Naive B cell (primary cell): ENCODE results near the gene CFAP74. TPM values are rescaled to one million over a fixed set of nuclear protein-coding genes. Genes with fewer than 3 reads are reported as not detected.
A peak's percentile ranks its signal among the peaks of the same experiment; 100 is the strongest.

Experiments used
- ATAC-seq, 2 donors: fragments of 150-1000 bp; cut with Tn5 transposase; 2 replicates each; pipeline ENCODE4 v1.10.0; 2021; ENCODE audit warnings: low read depth in 2 of 2, mild to moderate bottlenecking in 2 of 2, moderate library complexity in 2 of 2
- DNase-seq: peaks from one replicate; pipeline ENCODE4 v3.0.0; 2022
- H3K27ac Mint-ChIP-seq, 6 donors: one replicate each; pipeline ENCODE4 v1.8.0; 2020 to 2022; ENCODE audit warnings: mild to moderate bottlenecking in 6 of 6, mixed read lengths in 6 of 6, moderate library complexity in 5 of 6, inconsistent platforms in 2 of 6
- H3K27me3 Mint-ChIP-seq, 3 donors: one replicate each; pipeline ENCODE4 v1.8.0; 2021 to 2022; ENCODE audit warnings: mixed read lengths in 3 of 3, mild to moderate bottlenecking in 1 of 3
- H3K36me3 Mint-ChIP-seq, 2 donors: one replicate each; pipeline ENCODE4 v1.8.0; 2020 to 2022; ENCODE audit warnings: mixed read lengths in 2 of 2, inconsistent platforms in 1 of 2, mild to moderate bottlenecking in 1 of 2
- H3K4me1 Mint-ChIP-seq, 3 donors: one replicate each; pipeline ENCODE4 v1.8.0; 2020 to 2022; ENCODE audit warnings: mixed read lengths in 3 of 3, inconsistent platforms in 1 of 3, mild to moderate bottlenecking in 1 of 3, moderate library complexity in 1 of 3
- H3K4me3 Mint-ChIP-seq, 8 donors: one replicate each; pipeline ENCODE4 v1.8.0; 2020 to 2022; ENCODE audit warnings: mild to moderate bottlenecking in 8 of 8, mixed read lengths in 8 of 8, moderate library complexity in 8 of 8, inconsistent platforms in 2 of 8
- H3K9me3 Mint-ChIP-seq, 7 donors: one replicate each; pipeline ENCODE4 v1.8.0; 2020 to 2022; ENCODE audit warnings: mixed read lengths in 7 of 7, mild to moderate bottlenecking in 5 of 7, inconsistent platforms in 2 of 7, moderate library complexity in 1 of 7
- polyA plus RNA-seq, 6 donors: library from polyadenylated mRNA; unstranded; fragments of 300-500 nt; fragmentation: Illumina TruSeq; gene quantifications; one replicate each; pipeline ENCODE4 v1.2.3, GENCODE V29; 2021; ENCODE audit warnings: low read depth in 6 of 6

CFAP74 gene
- polyA plus RNA-seq, 6 donors from 2014 or later = not detected

- H3K9me3 Mint-ChIP-seq = peaks cover 0 to 2% (median 0%) of the 10 kb centered on the region in 7 donors
- H3K27ac Mint-ChIP-seq = no peak overlapping the region
- H3K4me1 Mint-ChIP-seq = peaks cover 0 to 3% (median 0%) of the 10 kb centered on the region in 3 donors
- no peak for DNase-seq
- ATAC-seq = no peak
- peaks cover 45 to 73% (median 61%) of the 10 kb centered on the region in 3 donors for H3K27me3 Mint-ChIP-seq
- no peaks in the 10 kb centered on the region for H3K36me3 Mint-ChIP-seq
- H3K4me3 Mint-ChIP-seq = no peak overlapping the region
These were observed 1.7 kb downstream of the CFAP74 start for GRCh38 chr1:2001773-2002411.

GRCh38 chr1:2000850-2001249 lies 2.7 kb downstream of the CFAP74 start:
- no peak overlapping the region for H3K27ac Mint-ChIP-seq
- no peaks in the 10 kb centered on the region for H3K36me3 Mint-ChIP-seq
- ATAC-seq (no peak), DNase-seq (no peak)
- H3K27me3 Mint-ChIP-seq = peaks cover 44 to 69% (median 68%) of the 10 kb centered on the region in 3 donors
- H3K4me1 Mint-ChIP-seq = peaks cover 0 to 3% (median 0%) of the 10 kb centered on the region in 3 donors
- H3K9me3 Mint-ChIP-seq = peaks cover 0 to 2% (median 0%) of the 10 kb centered on the region in 7 donors
- no peak overlapping the region for H3K4me3 Mint-ChIP-seq

- Mint-ChIP-seq H3K9me3 (peaks cover 0 to 2% (median 0%) of the 10 kb centered on the region in 7 donors), H3K4me3 (no peak overlapping the region), H3K27me3 (peaks cover 42 to 65% (median 63%) of the 10 kb centered on the region in 3 donors), H3K4me1 (peaks cover 0 to 3% (median 0%) of the 10 kb centered on the region in 3 donors), H3K27ac (no peak overlapping the region), H3K36me3 (no peaks in the 10 kb centered on the region)
- DNase-seq (no peak), ATAC-seq (no peak)
These were observed 3.2 kb downstream of the CFAP74 start for GRCh38 chr1:2000432-2000831.

- Mint-ChIP-seq H3K36me3 (no peaks in the 10 kb centered on the region), H3K27ac (no peak overlapping the region), H3K9me3 (peaks cover 0 to 1% (median 0%) of the 10 kb centered on the region in 7 donors), H3K4me1 (no peaks in the 10 kb centered on the region), H3K4me3 (no peak overlapping the region), H3K27me3 (peaks cover 25 to 56% (median 53%) of the 10 kb centered on the region in 3 donors)
- no peak for DNase-seq
- no peak for ATAC-seq
These were observed 6.0 kb downstream of the CFAP74 start for GRCh38 chr1:1997576-1997975.

GRCh38 chr1:1996207-1996651 lies 7.4 kb downstream of the CFAP74 start:
- ATAC-seq = no peak
- Mint-ChIP-seq H3K9me3 (peaks cover 0 to 1% (median 0%) of the 10 kb centered on the region in 7 donors), H3K27ac (no peak overlapping the region), H3K27me3 (peaks cover 25 to 45% (median 44%) of the 10 kb centered on the region in 3 donors), H3K36me3 (no peaks in the 10 kb centered on the region), H3K4me3 (no peak overlapping the region), H3K4me1 (no peaks in the 10 kb centered on the region)
- no peak for DNase-seq

- DNase-seq = no peak
- Mint-ChIP-seq H3K36me3 (no peaks in the 10 kb centered on the region), H3K4me1 (no peaks in the 10 kb centered on the region), H3K27me3 (peaks cover 30 to 31% (median 31%) of the 10 kb centered on the region in 3 donors), H3K27ac (no peak overlapping the region), H3K9me3 (peaks cover 0 to 1% (median 0%) of the 10 kb centered on the region in 7 donors), H3K4me3 (peak overlapping the region in 1 of 8 donors; percentile 12)
- no peak for ATAC-seq
These were observed 9.1 kb downstream of the CFAP74 start for GRCh38 chr1:1994536-1994935.

GRCh38 chr1:1990222-1990621 lies 13.4 kb downstream of the CFAP74 start:
- Mint-ChIP-seq H3K36me3 (no peaks in the 10 kb centered on the region), H3K4me3 (no peak overlapping the region), H3K9me3 (no peaks in the 10 kb centered on the region), H3K27ac (no peak overlapping the region), H3K27me3 (peaks cover 13 to 37% (median 20%) of the 10 kb centered on the region in 3 donors), H3K4me1 (no peaks in the 10 kb centered on the region)
- DNase-seq (no peak), ATAC-seq (no peak)

- no peak for DNase-seq
- ATAC-seq = no peak
- Mint-ChIP-seq H3K27me3 (peaks cover 13 to 37% (median 18%) of the 10 kb centered on the region in 3 donors), H3K4me3 (no peak overlapping the region), H3K9me3 (no peaks in the 10 kb centered on the region), H3K36me3 (no peaks in the 10 kb centered on the region), H3K4me1 (no peaks in the 10 kb centered on the region), H3K27ac (no peak overlapping the region)
These were observed 13.8 kb downstream of the CFAP74 start for GRCh38 chr1:1989789-1990188.

GRCh38 chr1:1989102-1989542 lies 14.5 kb downstream of the CFAP74 start:
- Mint-ChIP-seq H3K27ac (peak overlapping the region in 2 of 6 donors; percentile 33 to 37), H3K4me1 (no peaks in the 10 kb centered on the region), H3K4me3 (no peak overlapping the region), H3K27me3 (peaks cover 13 to 32% (median 14%) of the 10 kb centered on the region in 3 donors), H3K36me3 (no peaks in the 10 kb centered on the region), H3K9me3 (no peaks in the 10 kb centered on the region)
- ATAC-seq = no peak
- no peak for DNase-seq

- Mint-ChIP-seq H3K9me3 (no peaks in the 10 kb centered on the region), H3K27ac (no peak overlapping the region), H3K4me1 (no peaks in the 10 kb centered on the region), H3K36me3 (no peaks in the 10 kb centered on the region), H3K27me3 (peaks cover 13 to 32% (median 14%) of the 10 kb centered on the region in 3 donors), H3K4me3 (no peak overlapping the region)
- no peak for DNase-seq
- no peak for ATAC-seq
These were observed 15.3 kb downstream of the CFAP74 start for GRCh38 chr1:1988061-1988945.

GRCh38 chr1:1987142-1987510 lies 16.5 kb downstream of the CFAP74 start:
- no peaks in the 10 kb centered on the region for H3K4me1 Mint-ChIP-seq
- DNase-seq (no peak), ATAC-seq (no peak)
- no peak overlapping the region for H3K4me3 Mint-ChIP-seq
- H3K27ac Mint-ChIP-seq = no peak overlapping the region
- peaks cover 13 to 32% (median 14%) of the 10 kb centered on the region in 3 donors for H3K27me3 Mint-ChIP-seq
- H3K36me3 Mint-ChIP-seq = no peaks in the 10 kb centered on the region
- H3K9me3 Mint-ChIP-seq = no peaks in the 10 kb centered on the region

- ATAC-seq (no peak), DNase-seq (no peak)
- H3K27ac Mint-ChIP-seq = no peak overlapping the region
- no peak overlapping the region for H3K4me3 Mint-ChIP-seq
- H3K9me3 Mint-ChIP-seq = no peaks in the 10 kb centered on the region
- H3K27me3 Mint-ChIP-seq = peaks cover 13 to 32% (median 14%) of the 10 kb centered on the region in 3 donors
- no peaks in the 10 kb centered on the region for H3K36me3 Mint-ChIP-seq
- no peaks in the 10 kb centered on the region for H3K4me1 Mint-ChIP-seq
These were observed 17.0 kb downstream of the CFAP74 start for GRCh38 chr1:1986451-1987141.

- H3K4me3 Mint-ChIP-seq = no peak overlapping the region
- no peaks in the 10 kb centered on the region for H3K36me3 Mint-ChIP-seq
These were observed 18.1 kb downstream of the CFAP74 start for GRCh38 chr1:1985375-1986050.

More at GRCh38 chr1:1985375-1986050, 18.1 kb downstream of the CFAP74 start:
- DNase-seq = no peak
- Mint-ChIP-seq H3K27ac (no peak overlapping the region), H3K9me3 (no peaks in the 10 kb centered on the region), H3K27me3 (peaks cover 7 to 32% (median 14%) of the 10 kb centered on the region in 3 donors), H3K4me1 (no peaks in the 10 kb centered on the region)
- ATAC-seq = no peak
